GM23338 (cell line): Measurements from ENCODE around the gene LPP. TPM values are rescaled to one million over a fixed set of nuclear protein-coding genes. Genes with fewer than 3 reads are reported as not detected.

Experiments used
- ATAC-seq: fragments of 200-7000 bp; cut with Tn5 transposase; 3 replicates; pipeline ENCODE4 v1.9.1; 2020
- DNase-seq: peaks from one replicate; pipeline ENCODE4 v3.0.0-alpha.2; 2015; ENCODE audit warnings: low spot score
- H2AFZ ChIP-seq: fragments of 200-600 bp; sonication (generic); 2 replicates; pipeline ENCODE4 v1.8.0; 2016; ENCODE audit warnings: antibody characterized with exemption, mild to moderate bottlenecking, moderate library complexity
- H3F3A ChIP-seq: fragments of 200-600 bp; sonication (generic); replicated peaks from 2 replicates; pipeline ENCODE4 v1.8.0; 2017; ENCODE audit warnings: antibody characterized with exemption, mixed run types, low read depth
- H3K27ac ChIP-seq: fragments of 200-600 bp; sonication (generic); 2 replicates; pipeline ENCODE4 v1.6.1; 2016; ENCODE audit warnings: low read depth
- H3K27me3 ChIP-seq: fragments of 200-600 bp; sonication (generic); 2 replicates; pipeline ENCODE4 v1.8.0; 2016; ENCODE audit warnings: mild to moderate bottlenecking, mixed run types, moderate library complexity; ENCODE audit not compliant: insufficient read depth
- H3K36me3 ChIP-seq: fragments of 200-600 bp; sonication (generic); 2 replicates; pipeline ENCODE4 v1.8.0; 2016; ENCODE audit warnings: mild to moderate bottlenecking; ENCODE audit not compliant: insufficient read depth
- H3K4me1 ChIP-seq: fragments of 200-600 bp; sonication (generic); 2 replicates; pipeline ENCODE4 v1.8.0; 2016; ENCODE audit warnings: mild to moderate bottlenecking, moderate library complexity; ENCODE audit not compliant: insufficient read depth
- H3K4me2 ChIP-seq: fragments of 200-600 bp; sonication (generic); 2 replicates; pipeline ENCODE4 v1.7.1; 2017; ENCODE audit warnings: mixed run types
- H3K4me3 ChIP-seq: fragments of 200-600 bp; sonication (generic); 2 replicates; pipeline ENCODE4 v1.6.1; 2016; ENCODE audit warnings: mixed run types
- H3K79me2 ChIP-seq: fragments of 200-600 bp; sonication (generic); replicated peaks from 2 replicates; pipeline ENCODE4 v1.8.0; 2017; ENCODE audit warnings: mild to moderate bottlenecking; ENCODE audit not compliant: insufficient read depth
- H3K9me2 ChIP-seq: fragments of 200-600 bp; sonication (generic); 2 replicates; pipeline ENCODE4 v1.8.0; 2017; ENCODE audit not compliant: insufficient read depth
- H4K20me1 ChIP-seq: fragments of 200-600 bp; sonication (generic); replicated peaks from 2 replicates; pipeline ENCODE4 v1.8.0; 2017; ENCODE audit warnings: mild to moderate bottlenecking; ENCODE audit not compliant: insufficient read depth
- H3K27ac Mint-ChIP-seq: 2 replicates; pipeline ENCODE4 v1.8.0; 2020; ENCODE audit warnings: inconsistent platforms, mild to moderate bottlenecking, moderate library complexity, mixed read lengths
- H3K27me3 Mint-ChIP-seq: 3 replicates; pipeline ENCODE4 v1.8.0; 2022; ENCODE audit warnings: low read depth, mild to moderate bottlenecking, moderate library complexity, mixed read lengths, inconsistent platforms; ENCODE audit not compliant: insufficient read depth, poor library complexity
- H3K36me3 Mint-ChIP-seq: 3 replicates; pipeline ENCODE4 v1.8.0; 2021; ENCODE audit warnings: low read depth, mild to moderate bottlenecking, inconsistent platforms, moderate library complexity, mixed read lengths
- H3K4me1 Mint-ChIP-seq: 3 replicates; pipeline ENCODE4 v1.8.0; 2020; ENCODE audit warnings: mild to moderate bottlenecking, inconsistent platforms, mixed read lengths
- H3K4me3 Mint-ChIP-seq: 3 replicates; pipeline ENCODE4 v1.8.0; 2021; ENCODE audit warnings: moderate library complexity, mild to moderate bottlenecking, inconsistent platforms, mixed read lengths
- H3K9me3 Mint-ChIP-seq: 3 replicates; pipeline ENCODE4 v1.8.0; 2020; ENCODE audit warnings: moderate library complexity, mild to moderate bottlenecking, inconsistent platforms, mixed read lengths
- EZH2 ChIP-seq: fragments of 200-600 bp; sonication (generic); IDR thresholded peaks from one replicate; pipeline ENCODE4 v1.8.0; 2017; ENCODE audit warnings: antibody characterized with exemption, mild to moderate bottlenecking, low read depth; ENCODE audit not compliant: unreplicated experiment
- STAT1 ChIP-seq: IDR thresholded peaks from one replicate; pipeline ENCODE4 v1.6.1; 2016; ENCODE audit warnings: antibody characterized with exemption; ENCODE audit not compliant: unreplicated experiment
- ZNF114 ChIP-seq: fragments of 250-450 bp; sonication (Bioruptor Pico); IDR thresholded peaks from 2 replicates; pipeline ENCODE4 v1.5.0; 2020; ENCODE audit warnings: mild to moderate bottlenecking, moderate library complexity
- ZNF331 ChIP-seq: fragments of 250-450 bp; sonication (Bioruptor Pico); IDR thresholded peaks from 2 replicates; pipeline ENCODE4 v1.5.0; 2020; ENCODE audit warnings: low read depth, mild to moderate bottlenecking, moderate library complexity
- polyA plus RNA-seq: library from polyadenylated mRNA; unstranded; fragments of >200 nt; fragmentation: Nextera tagmentation; extraction: Ambion mirVana; gene quantifications from 2 replicates; pipeline ENCODE4 v1.2.1, GENCODE V29; 2016
- total RNA-seq: library from RNA; depleted of rRNA; stranded (reverse); fragments of >200 nt; shearing (Covaris generic); gene quantifications from 2 replicates; pipeline ENCODE4 v1.2.3, GENCODE V29; 2014
- TF ChIP-seq, protein P1 (sequence below): fragments of 250-450 bp; sonication (Bioruptor Pico); IDR thresholded peaks from 2 replicates; pipeline ENCODE4 v1.5.0; 2020; ENCODE audit warnings: mild to moderate bottlenecking, moderate library complexity
- TF ChIP-seq, protein P2 (sequence below): IDR thresholded peaks from one replicate; pipeline ENCODE4 v1.6.1; 2018; ENCODE audit warnings: antibody characterized with exemption; ENCODE audit not compliant: unreplicated experiment
- TF ChIP-seq, protein P3 (sequence below), 2 experiments: fragments of 200-600 bp in 1 of 2; sonication (generic) in 1 of 2; conservative IDR thresholded peaks; 2 replicates each; pipeline versions ENCODE4 v1.5.1 to v1.6.1; 2016 to 2017; ENCODE audit warnings: antibody characterized with exemption in 2 of 2, low read depth in 2 of 2, mild to moderate bottlenecking in 2 of 2, moderate library complexity in 1 of 2

LPP gene
- total and polyA plus RNA-seq, 2 experiments from 2014 or later: 23.0 to 35.2 TPM

DNA sequence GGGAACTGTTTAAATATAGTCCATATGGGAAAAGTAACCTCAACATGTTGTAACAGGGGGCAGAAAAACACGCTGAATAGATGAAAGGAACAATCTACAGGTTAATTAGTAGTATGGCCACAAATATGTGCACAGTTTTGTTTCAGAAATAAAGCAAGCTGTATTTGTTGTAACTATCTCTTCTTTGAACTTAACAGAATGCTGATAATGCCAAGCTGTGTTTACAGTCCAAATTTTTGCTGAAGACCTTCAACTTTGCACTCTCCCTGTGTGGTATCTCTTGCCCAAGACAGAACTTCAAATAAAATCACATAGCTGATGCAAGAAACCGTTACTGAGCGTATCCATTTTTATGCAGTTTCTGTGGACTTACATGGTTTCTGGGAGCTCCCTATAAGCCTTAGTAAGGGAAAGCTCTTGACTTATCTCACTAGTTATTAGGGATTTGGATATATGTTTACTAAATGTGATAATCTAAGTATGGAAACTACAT lies 592.4 kb downstream of the LPP start:
- ATAC-seq: no peak
- no peaks in the 10 kb centered on the region for H3K36me3 ChIP-seq

More for the DNA sequence above, 592.4 kb downstream of the LPP start:
- no peaks in the 10 kb centered on the region for H3K9me3 Mint-ChIP-seq
- TF ChIP-seq, protein P1, sequence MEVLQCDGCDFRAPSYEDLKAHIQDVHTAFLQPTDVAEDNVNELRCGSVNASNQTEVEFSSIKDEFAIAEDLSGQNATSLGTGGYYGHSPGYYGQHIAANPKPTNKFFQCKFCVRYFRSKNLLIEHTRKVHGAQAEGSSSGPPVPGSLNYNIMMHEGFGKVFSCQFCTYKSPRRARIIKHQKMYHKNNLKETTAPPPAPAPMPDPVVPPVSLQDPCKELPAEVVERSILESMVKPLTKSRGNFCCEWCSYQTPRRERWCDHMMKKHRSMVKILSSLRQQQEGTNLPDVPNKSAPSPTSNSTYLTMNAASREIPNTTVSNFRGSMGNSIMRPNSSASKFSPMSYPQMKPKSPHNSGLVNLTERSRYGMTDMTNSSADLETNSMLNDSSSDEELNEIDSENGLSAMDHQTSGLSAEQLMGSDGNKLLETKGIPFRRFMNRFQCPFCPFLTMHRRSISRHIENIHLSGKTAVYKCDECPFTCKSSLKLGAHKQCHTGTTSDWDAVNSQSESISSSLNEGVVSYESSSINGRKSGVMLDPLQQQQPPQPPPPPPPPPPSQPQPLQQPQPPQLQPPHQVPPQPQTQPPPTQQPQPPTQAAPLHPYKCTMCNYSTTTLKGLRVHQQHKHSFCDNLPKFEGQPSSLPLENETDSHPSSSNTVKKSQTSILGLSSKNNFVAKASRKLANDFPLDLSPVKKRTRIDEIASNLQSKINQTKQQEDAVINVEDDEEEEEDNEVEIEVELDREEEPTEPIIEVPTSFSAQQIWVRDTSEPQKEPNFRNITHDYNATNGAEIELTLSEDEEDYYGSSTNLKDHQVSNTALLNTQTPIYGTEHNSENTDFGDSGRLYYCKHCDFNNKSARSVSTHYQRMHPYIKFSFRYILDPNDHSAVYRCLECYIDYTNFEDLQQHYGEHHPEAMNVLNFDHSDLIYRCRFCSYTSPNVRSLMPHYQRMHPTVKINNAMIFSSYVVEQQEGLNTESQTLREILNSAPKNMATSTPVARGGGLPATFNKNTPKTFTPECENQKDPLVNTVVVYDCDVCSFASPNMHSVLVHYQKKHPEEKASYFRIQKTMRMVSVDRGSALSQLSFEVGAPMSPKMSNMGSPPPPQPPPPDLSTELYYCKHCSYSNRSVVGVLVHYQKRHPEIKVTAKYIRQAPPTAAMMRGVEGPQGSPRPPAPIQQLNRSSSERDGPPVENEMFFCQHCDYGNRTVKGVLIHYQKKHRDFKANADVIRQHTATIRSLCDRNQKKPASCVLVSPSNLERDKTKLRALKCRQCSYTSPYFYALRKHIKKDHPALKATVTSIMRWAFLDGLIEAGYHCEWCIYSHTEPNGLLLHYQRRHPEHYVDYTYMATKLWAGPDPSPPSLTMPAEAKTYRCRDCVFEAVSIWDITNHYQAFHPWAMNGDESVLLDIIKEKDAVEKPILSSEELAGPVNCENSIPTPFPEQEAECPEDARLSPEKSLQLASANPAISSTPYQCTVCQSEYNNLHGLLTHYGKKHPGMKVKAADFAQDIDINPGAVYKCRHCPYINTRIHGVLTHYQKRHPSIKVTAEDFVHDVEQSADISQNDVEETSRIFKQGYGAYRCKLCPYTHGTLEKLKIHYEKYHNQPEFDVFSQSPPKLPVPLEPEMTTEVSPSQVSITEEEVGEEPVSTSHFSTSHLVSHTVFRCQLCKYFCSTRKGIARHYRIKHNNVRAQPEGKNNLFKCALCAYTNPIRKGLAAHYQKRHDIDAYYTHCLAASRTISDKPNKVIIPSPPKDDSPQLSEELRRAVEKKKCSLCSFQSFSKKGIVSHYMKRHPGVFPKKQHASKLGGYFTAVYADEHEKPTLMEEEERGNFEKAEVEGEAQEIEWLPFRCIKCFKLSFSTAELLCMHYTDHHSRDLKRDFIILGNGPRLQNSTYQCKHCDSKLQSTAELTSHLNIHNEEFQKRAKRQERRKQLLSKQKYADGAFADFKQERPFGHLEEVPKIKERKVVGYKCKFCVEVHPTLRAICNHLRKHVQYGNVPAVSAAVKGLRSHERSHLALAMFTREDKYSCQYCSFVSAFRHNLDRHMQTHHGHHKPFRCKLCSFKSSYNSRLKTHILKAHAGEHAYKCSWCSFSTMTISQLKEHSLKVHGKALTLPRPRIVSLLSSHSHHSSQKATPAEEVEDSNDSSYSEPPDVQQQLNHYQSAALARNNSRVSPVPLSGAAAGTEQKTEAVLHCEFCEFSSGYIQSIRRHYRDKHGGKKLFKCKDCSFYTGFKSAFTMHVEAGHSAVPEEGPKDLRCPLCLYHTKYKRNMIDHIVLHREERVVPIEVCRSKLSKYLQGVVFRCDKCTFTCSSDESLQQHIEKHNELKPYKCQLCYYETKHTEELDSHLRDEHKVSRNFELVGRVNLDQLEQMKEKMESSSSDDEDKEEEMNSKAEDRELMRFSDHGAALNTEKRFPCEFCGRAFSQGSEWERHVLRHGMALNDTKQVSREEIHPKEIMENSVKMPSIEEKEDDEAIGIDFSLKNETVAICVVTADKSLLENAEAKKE (CRISPR knock-in tag): no peak
- no peak for TF ChIP-seq ZNF114 (CRISPR knock-in tag)
- TF ChIP-seq, protein P2, sequence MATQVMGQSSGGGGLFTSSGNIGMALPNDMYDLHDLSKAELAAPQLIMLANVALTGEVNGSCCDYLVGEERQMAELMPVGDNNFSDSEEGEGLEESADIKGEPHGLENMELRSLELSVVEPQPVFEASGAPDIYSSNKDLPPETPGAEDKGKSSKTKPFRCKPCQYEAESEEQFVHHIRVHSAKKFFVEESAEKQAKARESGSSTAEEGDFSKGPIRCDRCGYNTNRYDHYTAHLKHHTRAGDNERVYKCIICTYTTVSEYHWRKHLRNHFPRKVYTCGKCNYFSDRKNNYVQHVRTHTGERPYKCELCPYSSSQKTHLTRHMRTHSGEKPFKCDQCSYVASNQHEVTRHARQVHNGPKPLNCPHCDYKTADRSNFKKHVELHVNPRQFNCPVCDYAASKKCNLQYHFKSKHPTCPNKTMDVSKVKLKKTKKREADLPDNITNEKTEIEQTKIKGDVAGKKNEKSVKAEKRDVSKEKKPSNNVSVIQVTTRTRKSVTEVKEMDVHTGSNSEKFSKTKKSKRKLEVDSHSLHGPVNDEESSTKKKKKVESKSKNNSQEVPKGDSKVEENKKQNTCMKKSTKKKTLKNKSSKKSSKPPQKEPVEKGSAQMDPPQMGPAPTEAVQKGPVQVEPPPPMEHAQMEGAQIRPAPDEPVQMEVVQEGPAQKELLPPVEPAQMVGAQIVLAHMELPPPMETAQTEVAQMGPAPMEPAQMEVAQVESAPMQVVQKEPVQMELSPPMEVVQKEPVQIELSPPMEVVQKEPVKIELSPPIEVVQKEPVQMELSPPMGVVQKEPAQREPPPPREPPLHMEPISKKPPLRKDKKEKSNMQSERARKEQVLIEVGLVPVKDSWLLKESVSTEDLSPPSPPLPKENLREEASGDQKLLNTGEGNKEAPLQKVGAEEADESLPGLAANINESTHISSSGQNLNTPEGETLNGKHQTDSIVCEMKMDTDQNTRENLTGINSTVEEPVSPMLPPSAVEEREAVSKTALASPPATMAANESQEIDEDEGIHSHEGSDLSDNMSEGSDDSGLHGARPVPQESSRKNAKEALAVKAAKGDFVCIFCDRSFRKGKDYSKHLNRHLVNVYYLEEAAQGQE: no peak
- no peak for TF ChIP-seq EZH2
- TF ChIP-seq ZNF331 (CRISPR knock-in tag): no peak
- TF ChIP-seq, protein P3, sequence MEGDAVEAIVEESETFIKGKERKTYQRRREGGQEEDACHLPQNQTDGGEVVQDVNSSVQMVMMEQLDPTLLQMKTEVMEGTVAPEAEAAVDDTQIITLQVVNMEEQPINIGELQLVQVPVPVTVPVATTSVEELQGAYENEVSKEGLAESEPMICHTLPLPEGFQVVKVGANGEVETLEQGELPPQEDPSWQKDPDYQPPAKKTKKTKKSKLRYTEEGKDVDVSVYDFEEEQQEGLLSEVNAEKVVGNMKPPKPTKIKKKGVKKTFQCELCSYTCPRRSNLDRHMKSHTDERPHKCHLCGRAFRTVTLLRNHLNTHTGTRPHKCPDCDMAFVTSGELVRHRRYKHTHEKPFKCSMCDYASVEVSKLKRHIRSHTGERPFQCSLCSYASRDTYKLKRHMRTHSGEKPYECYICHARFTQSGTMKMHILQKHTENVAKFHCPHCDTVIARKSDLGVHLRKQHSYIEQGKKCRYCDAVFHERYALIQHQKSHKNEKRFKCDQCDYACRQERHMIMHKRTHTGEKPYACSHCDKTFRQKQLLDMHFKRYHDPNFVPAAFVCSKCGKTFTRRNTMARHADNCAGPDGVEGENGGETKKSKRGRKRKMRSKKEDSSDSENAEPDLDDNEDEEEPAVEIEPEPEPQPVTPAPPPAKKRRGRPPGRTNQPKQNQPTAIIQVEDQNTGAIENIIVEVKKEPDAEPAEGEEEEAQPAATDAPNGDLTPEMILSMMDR (conservative IDR thresholded peaks at IDR 0.05; ENCODE audit: low read depth in 2 of 2): no peak
- no peak for TF ChIP-seq STAT1
- H4K20me1 ChIP-seq: no peaks in the 10 kb centered on the region
- no peak overlapping the region for H3K27ac Mint-ChIP-seq
- H3K27me3 ChIP-seq: no peaks in the 10 kb centered on the region
- no peaks in the 10 kb centered on the region for H3K27me3 Mint-ChIP-seq
- H3K4me1 Mint-ChIP-seq: no peaks in the 10 kb centered on the region
- H3K27ac ChIP-seq: no peak overlapping the region
- no peaks in the 10 kb centered on the region for H3K36me3 Mint-ChIP-seq
- no peak overlapping the region for H3K4me3 ChIP-seq
- no peak overlapping the region for H3K4me3 Mint-ChIP-seq
- no peak for DNase-seq
- H3K79me2 ChIP-seq: no peaks in the 10 kb centered on the region
- H3K4me2 ChIP-seq: no peak overlapping the region
- H2AFZ ChIP-seq: no peak overlapping the region
- no peaks in the 10 kb centered on the region for H3K4me1 ChIP-seq
- no peaks in the 10 kb centered on the region for H3K9me2 ChIP-seq
- H3F3A ChIP-seq: no peaks in the 10 kb centered on the region
